NCI-H2227 (cell line): Measurements from ENCODE around the gene CDK14.

Experiments
- DNase-seq: peaks from one replicate; lab custom pipeline; 2025; ENCODE audit not compliant: unreplicated experiment; lab: John Stamatoyannopoulos, UW

CDK14 gene

GRCh38 chr7:90834771-90835170 is 238.7 kb downstream of the CDK14 start:
- DNase-seq = no peak

GRCh38 chr7:90835861-90836260 is 239.7 kb downstream of the CDK14 start:
- no peak for DNase-seq

GRCh38 chr7:90836937-90837336 is 240.8 kb downstream of the CDK14 start:
- DNase-seq = no peak

GRCh38 chr7:90838799-90839198 is 242.7 kb downstream of the CDK14 start:
- no peak for DNase-seq

- DNase-seq = no peak
Measured at GRCh38 chr7:90839316-90839715, 243.2 kb downstream of the CDK14 start.

GRCh38 chr7:90839727-90840291 is 243.7 kb downstream of the CDK14 start:
- no peak for DNase-seq

- no peak for DNase-seq
Measured at GRCh38 chr7:90841759-90842429, 245.8 kb downstream of the CDK14 start.

GRCh38 chr7:90842430-90842788 is 246.3 kb downstream of the CDK14 start:
- DNase-seq = no peak

- DNase-seq = no peak
Measured at GRCh38 chr7:90843472-90843871, 247.4 kb downstream of the CDK14 start.

- no peak for DNase-seq
Measured at GRCh38 chr7:90844421-90844820, 248.3 kb downstream of the CDK14 start.

- DNase-seq = no peak
Measured at GRCh38 chr7:90846192-90846591, 250.1 kb downstream of the CDK14 start.

- no peak for DNase-seq
Measured at GRCh38 chr7:90850066-90850465, 253.9 kb downstream of the CDK14 start.

GRCh38 chr7:90850471-90850870 is 254.3 kb downstream of the CDK14 start:
- no peak for DNase-seq

GRCh38 chr7:90853205-90853604 is 257.1 kb downstream of the CDK14 start:
- DNase-seq = no peak

- DNase-seq = no peak
Measured at GRCh38 chr7:90856351-90857070, 260.4 kb downstream of the CDK14 start.

- no peak for DNase-seq
Measured at GRCh38 chr7:90857603-90858002, 261.5 kb downstream of the CDK14 start.

GRCh38 chr7:90858546-90858945 is 262.4 kb downstream of the CDK14 start:
- no peak for DNase-seq

- no peak for DNase-seq
Measured at GRCh38 chr7:90859521-90859920, 263.4 kb downstream of the CDK14 start.

- DNase-seq = no peak
Measured at GRCh38 chr7:90864088-90864487, 268.0 kb downstream of the CDK14 start.

GRCh38 chr7:90869335-90869734 is 273.2 kb downstream of the CDK14 start:
- DNase-seq = no peak

- no peak for DNase-seq
Measured at GRCh38 chr7:90876701-90877100, 280.6 kb downstream of the CDK14 start.

GRCh38 chr7:90877201-90877600 is 281.1 kb downstream of the CDK14 start:
- DNase-seq = no peak
